Smooth muscle cell (in vitro differentiated cells): Measurements from ENCODE around the gene SPCS3. TPM values are rescaled to one million over a fixed set of nuclear protein-coding genes. Genes with fewer than 3 reads are reported as not detected.

Experiments used
- DNase-seq: peaks from one replicate; lab custom pipeline; 2025; ENCODE audit not compliant: unreplicated experiment; lab: John Stamatoyannopoulos, UW
- H2AFZ ChIP-seq: fragments of 200-600 bp; sonication (generic); 2 replicates; pipeline ENCODE4 v1.6.0; 2016; ENCODE audit warnings: antibody characterized with exemption, low read depth, mild to moderate bottlenecking
- H3F3A ChIP-seq: fragments of 200-600 bp; sonication (generic); 2 replicates; pipeline ENCODE4 v1.6.0; 2017; ENCODE audit warnings: antibody characterized with exemption, low read depth
- H3K27ac ChIP-seq: fragments of 200-600 bp; sonication (generic); 2 replicates; pipeline ENCODE4 v1.5.1; 2016; ENCODE audit warnings: low read depth, mild to moderate bottlenecking
- H3K27me3 ChIP-seq: fragments of 200-600 bp; sonication (generic); 2 replicates; pipeline ENCODE4 v1.6.1; 2016; ENCODE audit warnings: low read depth, mild to moderate bottlenecking
- H3K36me3 ChIP-seq: fragments of 200-600 bp; sonication (generic); 2 replicates; pipeline ENCODE4 v1.5.1; 2016; ENCODE audit warnings: low read depth
- H3K4me1 ChIP-seq: fragments of 200-600 bp; sonication (generic); 2 replicates; pipeline ENCODE4 v1.5.1; 2016; ENCODE audit warnings: low read depth
- H3K4me2 ChIP-seq: fragments of 200-600 bp; sonication (generic); 2 replicates; pipeline ENCODE4 v1.6.0; 2016; ENCODE audit warnings: mild to moderate bottlenecking
- H3K4me3 ChIP-seq: fragments of 200-600 bp; sonication (generic); 2 replicates; pipeline ENCODE4 v1.5.1; 2016; ENCODE audit warnings: mild to moderate bottlenecking
- H3K79me2 ChIP-seq: fragments of 200-600 bp; sonication (generic); 2 replicates; pipeline ENCODE4 v1.6.0; 2016; ENCODE audit warnings: low read depth, mild to moderate bottlenecking
- H3K9ac ChIP-seq: fragments of 200-600 bp; sonication (generic); 2 replicates; pipeline ENCODE4 v1.6.0; 2016; ENCODE audit warnings: low read depth
- H3K9me3 ChIP-seq: fragments of 200-600 bp; sonication (generic); replicated peaks from 2 replicates; pipeline ENCODE4 v1.5.1; 2016; ENCODE audit warnings: low read depth
- H4K20me1 ChIP-seq: fragments of 200-600 bp; sonication (generic); 2 replicates; pipeline ENCODE4 v1.6.0; 2016; ENCODE audit warnings: low read depth
- CTCF ChIP-seq: fragments of 200-600 bp; sonication (generic); IDR thresholded peaks from 2 replicates; pipeline ENCODE4 v1.5.1; 2017; ENCODE audit warnings: borderline replicate concordance, mild to moderate bottlenecking, antibody characterized with exemption; ENCODE audit not compliant: insufficient read depth, poor library complexity, severe bottlenecking
- WGBS: methylation state at CpG from one replicate; pipeline ENCODE4 v1.1.7; 2016; ENCODE audit warnings: low lambda C conversion rate; 5-methylcytosine and 5-hydroxymethylcytosine counted together
- polyA plus RNA-seq: library from polyadenylated mRNA; unstranded; fragments of >200 nt; fragmentation: Nextera tagmentation; extraction: Ambion mirVana; gene quantifications from 2 replicates; pipeline ENCODE4 v1.2.1, GENCODE V29; 2016
- total RNA-seq: library from RNA; depleted of rRNA; stranded (reverse); fragments of >200 nt; gene quantifications from 2 replicates; pipeline ENCODE4 v1.2.3, GENCODE V29; 2014

Gene SPCS3
- total and polyA plus RNA-seq, 2 experiments from 2014 or later = 116 to 195 TPM

- H3K27me3 ChIP-seq = no peaks in the 10 kb centered on the region
- WGBS = 23% methylated on average over 2 of the region's 2 CpGs
- H3K4me3 ChIP-seq = no peak overlapping the region
- H3F3A ChIP-seq = no peaks in the 10 kb centered on the region
- no peak overlapping the region for H2AFZ ChIP-seq
- TF ChIP-seq CTCF = no peak
- H4K20me1 ChIP-seq = no peaks in the 10 kb centered on the region
- H3K79me2 ChIP-seq = no peaks in the 10 kb centered on the region
- DNase-seq = no peak
- no peak overlapping the region for H3K9ac ChIP-seq
- H3K4me2 ChIP-seq = peak overlapping the region; percentile 11
- H3K4me1 ChIP-seq = peaks cover 12% of the 10 kb centered on the region
- H3K36me3 ChIP-seq = no peaks in the 10 kb centered on the region
- peak overlapping the region; percentile 42 for H3K27ac ChIP-seq
- H3K9me3 ChIP-seq = no peaks in the 10 kb centered on the region
Observed at GRCh38 chr4:176302283-176303275, 17.2 kb upstream of the SPCS3 start.

GRCh38 chr4:176303938-176304337, 15.8 kb upstream of the SPCS3 start:
- Histone ChIP-seq H3K9me3 (no peaks in the 10 kb centered on the region), H3K27me3 (no peaks in the 10 kb centered on the region), H2AFZ (no peak overlapping the region), H3K27ac (no peak overlapping the region), H3K79me2 (no peaks in the 10 kb centered on the region), H3K4me3 (no peak overlapping the region), H3K36me3 (no peaks in the 10 kb centered on the region), H3K4me2 (no peak overlapping the region), H3K4me1 (peaks cover 12% of the 10 kb centered on the region), H4K20me1 (no peaks in the 10 kb centered on the region), H3F3A (no peaks in the 10 kb centered on the region), H3K9ac (no peak overlapping the region)
- no peak for TF ChIP-seq CTCF
- DNase-seq = no peak
- 13% methylated on average over 1 of the region's 1 CpG for WGBS

GRCh38 chr4:176306837-176307665, 12.7 kb upstream of the SPCS3 start:
- Histone ChIP-seq H3K9ac (no peak overlapping the region), H3K36me3 (no peaks in the 10 kb centered on the region), H4K20me1 (no peaks in the 10 kb centered on the region), H3K4me2 (no peak overlapping the region), H3K79me2 (no peaks in the 10 kb centered on the region), H3K4me1 (peaks cover 6% of the 10 kb centered on the region), H2AFZ (no peak overlapping the region), H3F3A (no peaks in the 10 kb centered on the region), H3K4me3 (no peak overlapping the region), H3K27me3 (no peaks in the 10 kb centered on the region), H3K9me3 (no peaks in the 10 kb centered on the region), H3K27ac (no peak overlapping the region)
- DNase-seq = no peak
- TF ChIP-seq CTCF = no peak
- 95% methylated on average over 6 of the region's 6 CpGs for WGBS
